GM18951 (cell line): ENCODE results near the gene AP3M1.

ENCODE experiments used
- POLR2A ChIP-seq: IDR thresholded peaks from 4 replicates; pipeline ENCODE4 v1.6.1; 2011; ENCODE audit warnings: mild to moderate bottlenecking; ENCODE audit not compliant: insufficient read length, insufficient read depth; ENCODE audit errors: extremely low read depth
- in situ Hi-C: fragments of 300-500 bp; cut with MboI; formaldehyde crosslinking; loops from one replicate; pipeline ENCODE4 v1.12.0; 2022; ENCODE audit warnings: low sequenced_read_pairs, mixed read lengths, inconsistent platforms; ENCODE audit not compliant: unreplicated experiment

Gene AP3M1

DNA sequence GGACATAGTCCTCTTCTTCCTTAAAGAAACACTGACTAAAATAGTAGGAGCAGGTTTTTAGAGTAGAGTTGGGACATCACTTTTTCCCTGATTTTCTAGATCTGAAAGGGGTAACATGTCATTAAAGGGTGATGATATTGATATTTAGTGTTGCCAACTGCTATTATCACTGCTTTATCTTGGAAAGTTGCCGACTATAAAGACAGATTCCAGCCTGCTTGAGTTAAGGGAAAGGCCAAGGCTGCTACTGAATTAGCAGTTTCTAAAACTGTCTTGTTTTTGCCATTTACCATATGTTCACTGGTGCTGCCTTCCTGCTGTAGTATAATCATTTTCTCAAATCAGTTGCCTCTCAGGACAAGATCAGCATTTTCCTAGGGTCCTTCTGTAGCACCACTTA is 29.7 kb downstream of the AP3M1 start:
- TF ChIP-seq POLR2A = no peak
- in situ Hi-C loops = no loop called here

DNA sequence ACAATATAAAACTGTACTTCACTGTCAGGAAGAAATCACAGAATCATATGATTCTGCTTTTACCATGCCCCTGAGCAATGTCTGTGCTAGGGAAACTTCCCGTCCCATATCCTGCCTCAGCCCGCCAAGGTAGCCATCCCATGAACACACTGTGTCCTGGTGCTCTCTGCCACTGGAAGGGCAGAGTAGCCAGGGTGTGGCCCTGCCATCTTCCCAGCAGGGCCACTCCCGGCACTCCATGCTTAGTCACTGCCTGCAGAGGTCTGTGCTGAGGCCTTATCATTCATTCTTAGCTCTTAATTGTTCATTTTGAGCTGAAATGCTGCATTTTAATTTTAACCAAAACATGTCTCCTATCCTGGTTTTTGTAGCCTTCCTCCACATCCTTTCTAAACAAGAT is 31.8 kb downstream of the AP3M1 start:
- TF ChIP-seq POLR2A = no peak
- in situ Hi-C loops = no loop called here

DNA sequence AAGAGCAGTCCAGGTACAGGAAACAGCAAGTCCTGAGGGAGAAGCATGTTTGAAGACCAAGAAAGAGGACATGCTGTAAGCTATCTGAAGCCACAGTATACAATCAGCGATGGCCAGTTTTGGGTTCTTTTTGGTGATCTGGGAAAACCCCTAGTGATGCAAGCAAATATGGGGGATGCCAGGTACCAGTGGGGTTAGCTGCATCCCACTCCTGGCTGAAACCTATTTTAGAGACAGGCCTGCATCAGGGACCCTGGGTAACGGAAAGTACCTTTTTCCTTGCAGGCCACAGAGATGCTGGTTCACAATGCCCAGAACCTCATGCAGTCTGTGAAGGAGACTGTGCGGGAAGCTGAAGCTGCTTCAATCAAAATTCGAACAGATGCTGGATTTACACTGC is 32.9 kb downstream of the AP3M1 start:
- in situ Hi-C loops = no loop called here
- no peak for TF ChIP-seq POLR2A

DNA sequence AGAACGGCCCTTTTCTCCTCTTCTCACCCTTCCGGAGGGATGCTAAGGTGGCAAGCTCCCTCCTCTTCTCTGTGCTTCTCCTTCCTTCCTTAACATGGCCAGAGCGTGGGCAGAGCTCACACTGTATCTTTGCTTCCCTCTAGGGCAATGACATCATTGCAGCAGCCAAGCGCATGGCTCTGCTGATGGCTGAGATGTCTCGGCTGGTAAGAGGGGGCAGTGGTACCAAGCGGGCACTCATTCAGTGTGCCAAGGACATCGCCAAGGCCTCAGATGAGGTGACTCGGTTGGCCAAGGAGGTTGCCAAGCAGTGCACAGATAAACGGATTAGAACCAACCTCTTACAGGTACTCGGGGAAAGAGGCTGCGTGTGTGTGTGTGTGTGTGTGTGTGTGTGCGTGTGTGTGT is 36.6 kb downstream of the AP3M1 start:
- in situ Hi-C loops = no loop called here
- TF ChIP-seq POLR2A = no peak

DNA sequence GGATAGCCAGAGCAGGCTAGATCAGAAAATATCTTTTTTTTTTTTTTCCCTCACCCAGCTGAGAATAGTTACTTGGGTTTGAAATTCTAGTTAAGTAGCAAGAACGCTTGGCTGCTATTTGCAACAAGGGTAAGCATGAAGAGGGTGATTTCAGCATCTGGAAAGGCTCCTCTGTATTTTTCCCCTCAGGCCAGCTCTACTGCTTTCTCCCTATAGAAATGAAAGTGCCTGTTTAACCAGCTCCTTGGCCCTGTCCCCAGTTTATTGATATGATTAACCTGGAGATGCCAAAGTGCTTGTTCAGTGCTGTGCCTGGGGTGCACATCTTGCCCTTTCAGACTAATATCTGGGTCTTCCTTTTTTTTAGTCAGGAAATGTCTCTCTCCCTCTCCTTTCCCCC is 37.1 kb downstream of the AP3M1 start:
- no peak for TF ChIP-seq POLR2A
- in situ Hi-C loops = no loop called here

DNA sequence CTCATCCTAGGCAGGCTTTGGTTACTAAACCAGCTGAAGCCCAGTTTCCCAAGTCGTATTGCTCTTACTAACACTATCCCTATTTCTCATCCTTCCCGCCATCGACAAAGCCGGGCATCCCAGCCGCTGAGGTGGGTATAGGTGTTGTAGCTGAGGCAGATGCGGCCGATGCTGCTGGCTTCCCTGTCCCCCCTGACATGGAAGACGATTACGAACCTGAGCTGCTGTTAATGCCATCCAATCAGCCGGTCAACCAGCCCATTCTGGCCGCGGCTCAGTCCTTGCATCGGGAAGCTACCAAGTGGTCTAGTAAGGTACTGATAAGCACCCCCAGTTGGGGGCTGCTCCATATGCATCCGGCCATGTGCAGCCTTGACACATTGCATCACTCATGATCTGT is 38.8 kb downstream of the AP3M1 start:
- in situ Hi-C loops = no loop called here
- TF ChIP-seq POLR2A = no peak

DNA sequence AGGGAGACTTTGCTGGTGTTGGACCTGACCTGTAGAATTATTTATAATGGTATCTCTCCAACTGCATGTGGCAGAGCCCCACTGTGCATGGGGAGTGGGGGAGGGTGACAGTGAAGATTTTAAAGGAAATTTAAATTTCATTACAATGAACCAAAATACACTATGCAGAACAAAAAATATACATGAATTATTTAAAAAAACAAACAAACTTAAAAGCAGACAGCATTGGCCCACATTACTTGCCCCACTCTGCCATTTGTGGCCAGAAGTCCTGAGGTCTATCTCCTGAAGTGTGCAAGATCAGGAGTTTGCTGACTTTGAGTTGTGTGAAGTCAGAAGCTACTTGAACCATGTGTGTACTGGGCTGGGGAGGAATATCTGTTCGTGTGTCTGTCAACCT is 40.5 kb downstream of the AP3M1 start:
- no peak for TF ChIP-seq POLR2A
- in situ Hi-C loops = no loop called here

DNA sequence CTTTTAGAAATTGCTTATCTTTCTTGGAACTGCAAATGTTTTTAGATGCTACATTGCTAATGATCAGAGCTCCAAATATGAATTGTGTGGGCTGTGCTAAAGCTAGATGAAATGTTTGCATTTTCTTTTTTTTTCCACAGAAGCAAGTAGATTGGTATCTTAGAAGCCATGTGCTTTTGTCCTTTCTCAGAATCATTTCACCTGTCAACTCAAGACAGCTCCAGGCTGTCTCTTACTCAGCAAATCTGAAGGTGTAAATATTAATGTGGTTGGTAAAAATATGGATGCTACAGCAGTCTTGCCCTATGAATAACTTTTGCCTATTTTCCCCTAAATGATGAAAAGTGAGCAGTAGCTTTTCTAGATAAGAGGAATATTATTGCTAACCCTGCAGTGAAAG is 41.2 kb downstream of the AP3M1 start:
- TF ChIP-seq POLR2A = no peak
- in situ Hi-C loops = loop anchor here (10.0 kb wide), 1 partner anchor 225 kb away; no protein-coding TSS in a partner anchor

DNA sequence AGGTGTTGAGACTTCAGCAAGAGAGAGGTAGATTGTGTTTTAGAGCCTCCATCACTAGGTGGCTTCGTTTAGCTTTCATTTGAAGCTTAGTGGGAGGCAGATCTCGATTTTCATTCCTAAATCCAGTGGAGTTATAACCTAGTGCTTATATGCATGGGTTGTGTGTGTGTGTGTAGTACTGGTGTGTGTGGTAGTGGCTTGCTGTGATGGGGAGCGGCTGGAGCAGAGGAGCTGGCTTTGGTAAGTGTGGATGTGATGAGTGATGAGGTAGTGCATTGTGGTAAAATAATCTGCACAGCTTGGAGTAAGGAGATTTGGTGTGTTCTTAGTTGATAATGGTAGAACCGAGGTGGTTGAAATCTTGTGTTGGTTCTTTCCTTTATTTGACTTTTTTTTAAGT is 43.2 kb downstream of the AP3M1 start:
- in situ Hi-C loops = loop anchor here (10.0 kb wide), 1 partner anchor 223 kb away; no protein-coding TSS in a partner anchor
- no peak for TF ChIP-seq POLR2A

DNA sequence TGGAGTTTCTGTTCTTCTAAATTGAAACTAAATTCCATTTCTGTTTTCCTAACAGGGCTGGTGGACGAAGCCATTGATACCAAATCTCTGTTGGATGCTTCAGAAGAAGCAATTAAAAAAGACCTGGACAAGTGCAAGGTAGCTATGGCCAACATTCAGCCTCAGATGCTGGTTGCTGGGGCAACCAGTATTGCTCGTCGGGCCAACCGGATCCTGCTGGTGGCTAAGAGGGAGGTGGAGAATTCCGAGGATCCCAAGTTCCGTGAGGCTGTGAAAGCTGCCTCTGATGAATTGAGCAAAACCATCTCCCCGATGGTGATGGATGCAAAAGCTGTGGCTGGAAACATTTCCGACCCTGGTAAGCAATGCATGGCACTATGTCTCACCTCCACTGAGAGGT is 45.6 kb downstream of the AP3M1 start:
- in situ Hi-C loops = loop anchor here (10.0 kb wide), 1 partner anchor 220 kb away; no protein-coding TSS in a partner anchor
- TF ChIP-seq POLR2A = no peak

DNA sequence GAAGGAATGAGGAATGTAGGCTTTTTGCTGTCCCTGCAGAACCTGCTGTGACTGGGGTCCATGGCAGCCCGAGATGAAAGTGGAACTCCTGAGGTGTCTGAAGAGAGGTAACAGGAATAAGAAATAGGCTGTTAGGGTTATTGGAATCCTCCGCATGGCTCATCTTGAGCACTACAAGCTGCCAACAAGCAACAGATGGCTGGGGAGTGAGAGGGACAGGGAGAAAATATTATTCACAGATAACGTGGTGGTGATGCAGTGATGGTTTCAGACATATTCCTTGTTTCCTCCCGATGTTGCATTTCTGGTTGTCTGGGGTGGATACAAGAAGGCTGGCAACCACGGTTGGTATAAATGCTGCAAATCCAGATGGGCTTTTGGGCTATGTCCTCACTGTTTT is 46.1 kb downstream of the AP3M1 start:
- in situ Hi-C loops = loop anchor here (10.0 kb wide), 1 partner anchor 220 kb away; no protein-coding TSS in a partner anchor

DNA sequence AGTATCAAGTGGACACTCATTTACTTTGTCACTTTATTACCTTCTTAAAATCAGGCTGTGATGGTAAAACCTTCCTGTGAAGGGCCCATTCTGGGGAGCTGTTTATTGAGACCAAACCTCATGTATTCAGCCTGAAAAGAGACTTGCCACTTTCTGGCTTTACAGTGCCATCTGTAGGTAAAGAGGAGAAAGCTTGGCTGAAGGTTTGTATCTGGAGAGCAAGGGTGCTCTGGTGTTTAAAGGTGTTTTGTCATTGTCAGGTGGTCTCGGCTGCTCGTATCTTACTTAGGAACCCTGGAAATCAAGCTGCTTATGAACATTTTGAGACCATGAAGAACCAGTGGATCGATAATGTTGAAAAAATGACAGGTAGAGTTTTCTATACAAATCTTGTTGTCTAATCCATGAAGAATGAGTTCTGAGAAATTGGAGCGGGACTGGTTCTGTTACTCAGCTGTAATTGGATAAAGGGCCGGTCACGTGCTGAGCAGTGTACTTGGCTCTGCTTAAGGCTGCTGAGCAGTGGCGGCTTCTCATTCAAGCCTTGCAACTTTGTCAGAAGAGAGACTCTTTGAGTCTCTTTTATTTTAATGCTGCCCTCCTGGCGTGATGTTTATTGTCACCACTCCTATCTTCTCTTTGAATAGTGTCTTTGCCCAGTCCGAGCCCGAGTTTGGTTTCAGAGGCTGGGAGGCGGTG is 46.9 kb downstream of the AP3M1 start:
- TF ChIP-seq POLR2A = no peak
- in situ Hi-C loops = loop anchor here (10.0 kb wide), 1 partner anchor 219 kb away; no protein-coding TSS in a partner anchor

More for the DNA sequence above, 46.1 kb downstream of the AP3M1 start:
- no peak for TF ChIP-seq POLR2A

DNA sequence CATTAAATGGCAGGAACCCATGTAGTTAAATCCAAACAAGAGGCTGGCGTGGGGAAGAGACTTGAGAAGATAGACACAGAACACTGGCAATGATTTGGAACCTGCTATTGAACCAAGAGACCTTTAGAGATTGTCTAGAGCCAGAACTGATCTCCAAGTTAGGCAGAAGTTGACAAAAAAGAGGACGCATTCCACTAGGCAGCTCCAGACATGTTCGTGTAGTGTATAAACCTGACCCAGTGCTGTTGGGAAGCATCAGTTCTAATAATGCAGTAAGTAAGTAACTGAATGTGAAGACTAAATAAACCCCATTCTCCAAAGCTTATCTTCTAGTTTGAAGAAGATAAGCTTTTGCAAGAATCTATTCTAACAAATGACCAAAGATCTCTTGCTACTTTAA is 50.8 kb downstream of the AP3M1 start:
- no peak for TF ChIP-seq POLR2A
- in situ Hi-C loops = loop anchor here (10.0 kb wide), 1 partner anchor 215 kb away; no protein-coding TSS in a partner anchor

DNA sequence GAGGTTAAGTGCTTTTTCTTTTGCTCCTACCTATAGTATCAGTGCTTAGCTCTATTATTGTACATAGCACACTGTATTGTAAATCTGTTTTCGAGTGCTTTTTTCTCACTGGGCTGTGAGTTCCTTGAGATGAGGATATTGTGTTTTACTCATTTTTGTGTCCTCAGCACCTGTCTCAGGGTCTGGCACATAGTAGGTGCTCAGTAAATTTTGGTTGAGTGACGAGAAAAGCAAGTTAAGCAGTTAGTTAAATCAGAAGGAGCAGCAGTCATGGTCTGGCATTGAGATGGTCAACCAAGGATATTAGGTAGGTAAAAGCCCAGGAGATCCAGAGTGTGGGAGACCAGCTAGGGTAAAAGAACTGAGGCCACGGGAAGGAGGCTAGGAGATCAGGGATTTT is 51.2 kb downstream of the AP3M1 start:
- in situ Hi-C loops = no loop called here
- TF ChIP-seq POLR2A = no peak
